H7 (cell line): ENCODE data around the gene RBKS. TPM values are rescaled to one million over a fixed set of nuclear protein-coding genes. Genes with fewer than 3 reads are reported as not detected.
"Not testable (repeated sequence)": the region's sequence is repeated elsewhere in the genome, so short reads cannot be mapped to it uniquely, and the experiment has no call there.

Source experiments
- DNase-seq: peaks from one replicate; pipeline ENCODE4 v3.0.0; 2012
- H3K27me3 ChIP-seq: 2 replicates; pipeline ENCODE4 v1.6.0; 2011; ENCODE audit warnings: mild to moderate bottlenecking, low read length; ENCODE audit not compliant: control insufficient read depth, insufficient read depth
- H3K36me3 ChIP-seq: replicated peaks from 2 replicates; pipeline ENCODE4 v1.5.1; 2011; ENCODE audit warnings: low read length; ENCODE audit not compliant: control insufficient read depth, insufficient read depth
- H3K4me3 ChIP-seq: 2 replicates; pipeline ENCODE4 v1.5.1; 2011; ENCODE audit warnings: low read depth, mild to moderate bottlenecking, control low read depth, low read length, moderate library complexity; ENCODE audit not compliant: insufficient read depth
- total RNA-seq: library from RNA; depleted of rRNA; stranded (reverse); fragments of >200 nt; shearing (Covaris generic); gene quantifications from 2 replicates; pipeline ENCODE4 v1.2.3, GENCODE V29; 2014

Gene RBKS
- total RNA-seq, 1 experiment from 2014 or later: 1.7 TPM

GRCh38 chr2:27890924-27891672 lies 911 bp upstream of the RBKS start:
- Histone ChIP-seq H3K4me3 (peak overlapping the region; percentile 92), H3K27me3 (no peaks in the 10 kb centered on the region), H3K36me3 (no peaks in the 10 kb centered on the region)
- DNase-seq: peak; percentile 52

- Histone ChIP-seq H3K36me3 (no peaks in the 10 kb centered on the region), H3K27me3 (no peaks in the 10 kb centered on the region), H3K4me3 (peak overlapping the region; percentile 92)
- DNase-seq: no peak
These were observed 427 bp downstream of the RBKS start for GRCh38 chr2:27889774-27890145.

DNA sequence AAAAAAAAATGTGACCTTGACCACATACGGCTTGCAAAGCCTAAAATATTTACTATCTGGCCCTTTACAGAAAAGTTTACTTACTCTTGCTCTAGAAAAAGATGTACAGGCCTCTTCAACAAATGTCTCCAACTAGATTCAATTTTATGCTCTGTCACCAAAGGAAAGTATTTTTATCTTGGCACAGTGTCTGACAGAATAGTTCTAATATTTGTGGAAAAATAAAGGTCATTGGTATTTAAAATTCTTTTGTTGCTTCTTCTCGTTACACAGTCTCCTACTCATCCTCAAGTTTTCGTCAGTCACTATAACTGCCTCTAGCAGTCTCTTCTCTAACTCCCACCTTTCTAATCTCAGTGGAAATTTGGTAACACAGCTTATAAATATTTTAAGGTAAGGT lies 1.4 kb downstream of the RBKS start:
- Histone ChIP-seq H3K27me3 (no peaks in the 10 kb centered on the region), H3K36me3 (no peaks in the 10 kb centered on the region), H3K4me3 (no peak overlapping the region)
- no peak for DNase-seq

DNA sequence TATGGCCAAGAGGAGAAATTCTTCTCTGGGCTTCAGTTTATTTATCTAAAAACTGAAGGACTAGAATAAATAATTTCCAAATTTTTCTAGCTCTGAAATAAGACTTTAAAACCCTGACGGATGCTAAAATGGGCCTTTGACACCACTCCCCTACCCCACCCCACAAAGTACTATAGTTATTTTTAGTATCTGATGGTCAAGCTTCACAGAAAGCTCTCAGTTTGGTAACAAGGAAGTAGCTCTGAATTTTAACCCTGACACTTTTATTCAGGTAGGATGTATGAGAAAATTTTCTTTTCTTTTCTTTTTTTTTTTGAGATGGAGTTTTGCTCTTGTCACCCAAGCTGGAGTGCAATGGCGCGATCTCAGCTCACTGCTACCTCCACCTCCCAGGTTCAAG lies 2.4 kb downstream of the RBKS start:
- Histone ChIP-seq H3K4me3 (no peak overlapping the region), H3K36me3 (no peaks in the 10 kb centered on the region), H3K27me3 (no peaks in the 10 kb centered on the region)
- no peak for DNase-seq

DNA sequence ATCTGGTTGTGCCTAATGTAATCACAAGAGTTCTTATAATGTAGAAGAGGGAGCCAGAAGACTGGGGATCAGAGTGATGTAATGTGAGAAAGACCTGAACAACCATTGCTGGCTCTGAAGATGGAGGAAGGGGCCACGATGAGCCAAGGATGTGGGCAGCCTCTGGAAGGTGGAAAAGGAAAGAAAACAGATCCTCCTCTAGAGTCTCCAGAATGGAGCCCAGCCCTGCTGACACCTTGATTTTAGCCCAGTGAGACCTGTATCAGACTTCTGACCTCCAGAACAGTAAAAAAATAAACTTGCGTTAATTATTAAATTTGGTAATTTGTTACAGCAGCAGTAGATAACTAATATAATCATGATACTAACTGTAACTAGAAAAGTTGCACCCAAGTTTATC lies 3.1 kb downstream of the RBKS start:
- H3K4me3 ChIP-seq: no peak overlapping the region
- DNase-seq: no peak
- H3K36me3 ChIP-seq: no peaks in the 10 kb centered on the region
- H3K27me3 ChIP-seq: no peaks in the 10 kb centered on the region

- Histone ChIP-seq H3K27me3 (no peaks in the 10 kb centered on the region), H3K36me3 (no peaks in the 10 kb centered on the region), H3K4me3 (no peak overlapping the region)
- DNase-seq: no peak
These were observed 3.9 kb downstream of the RBKS start for GRCh38 chr2:27886322-27886721.

DNA sequence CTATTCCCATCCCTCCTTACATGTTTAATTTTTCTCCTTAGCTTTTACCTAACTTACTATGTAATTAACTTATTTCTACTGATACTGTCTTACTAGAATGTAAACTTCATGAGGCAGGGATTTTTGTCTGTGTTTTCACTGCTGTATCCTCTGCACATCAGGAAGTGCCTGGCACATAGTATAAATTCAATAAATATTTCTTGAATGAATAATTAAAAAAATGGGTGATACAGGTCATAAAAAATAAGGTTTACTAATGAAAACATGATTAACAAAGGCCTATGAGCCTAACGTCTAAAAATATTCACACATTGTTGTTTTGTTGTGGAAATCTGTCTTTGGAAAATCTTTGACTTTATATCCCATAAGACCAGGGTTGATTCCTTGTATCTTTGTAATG lies 4.5 kb downstream of the RBKS start:
- Histone ChIP-seq H3K27me3 (no peaks in the 10 kb centered on the region), H3K4me3 (no peak overlapping the region), H3K36me3 (no peaks in the 10 kb centered on the region)
- no peak for DNase-seq

- no peaks in the 10 kb centered on the region for H3K27me3 ChIP-seq
- H3K4me3 ChIP-seq: no peak overlapping the region
- no peaks in the 10 kb centered on the region for H3K36me3 ChIP-seq
- DNase-seq: no peak
These were observed 5.0 kb downstream of the RBKS start for GRCh38 chr2:27885234-27885633.

DNA sequence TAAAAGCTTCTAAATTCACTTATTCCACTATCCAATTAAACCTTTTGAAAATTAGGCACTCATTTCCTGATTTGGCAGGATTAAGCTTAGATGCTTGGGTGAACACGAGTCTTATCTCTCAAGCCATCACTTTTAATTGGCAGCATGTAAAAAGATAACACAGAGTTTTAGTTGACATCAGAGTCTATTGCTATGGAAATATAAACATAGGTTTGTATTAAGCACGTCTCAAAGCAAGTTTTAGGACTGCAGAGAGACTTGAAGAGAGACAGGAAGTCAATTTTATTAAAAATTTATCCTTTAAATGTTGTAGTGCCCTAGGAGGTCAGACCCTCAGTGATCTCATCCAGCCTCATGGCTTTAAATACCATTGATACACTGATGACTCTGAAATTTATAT lies 5.6 kb downstream of the RBKS start:
- no peak overlapping the region for H3K4me3 ChIP-seq
- no peak for DNase-seq
- H3K36me3 ChIP-seq: no peaks in the 10 kb centered on the region
- no peaks in the 10 kb centered on the region for H3K27me3 ChIP-seq

- H3K36me3 ChIP-seq, H3K4me3 ChIP-seq, H3K27me3 ChIP-seq, DNase-seq: not testable (repeated sequence)
These were observed 7.6 kb downstream of the RBKS start for GRCh38 chr2:27882584-27882922.

- H3K4me3 ChIP-seq, DNase-seq, H3K27me3 ChIP-seq, H3K36me3 ChIP-seq: not testable (repeated sequence)
These were observed 8.2 kb downstream of the RBKS start for GRCh38 chr2:27881815-27882583.

GRCh38 chr2:27878825-27879224 lies 11.4 kb downstream of the RBKS start:
- H3K27me3 ChIP-seq: no peaks in the 10 kb centered on the region
- H3K36me3 ChIP-seq: no peaks in the 10 kb centered on the region
- no peak for DNase-seq
- no peak overlapping the region for H3K4me3 ChIP-seq

- DNase-seq: no peak
- no peaks in the 10 kb centered on the region for H3K36me3 ChIP-seq
- no peak overlapping the region for H3K4me3 ChIP-seq
- no peaks in the 10 kb centered on the region for H3K27me3 ChIP-seq
These were observed 14.9 kb downstream of the RBKS start for GRCh38 chr2:27875089-27875881.

DNA sequence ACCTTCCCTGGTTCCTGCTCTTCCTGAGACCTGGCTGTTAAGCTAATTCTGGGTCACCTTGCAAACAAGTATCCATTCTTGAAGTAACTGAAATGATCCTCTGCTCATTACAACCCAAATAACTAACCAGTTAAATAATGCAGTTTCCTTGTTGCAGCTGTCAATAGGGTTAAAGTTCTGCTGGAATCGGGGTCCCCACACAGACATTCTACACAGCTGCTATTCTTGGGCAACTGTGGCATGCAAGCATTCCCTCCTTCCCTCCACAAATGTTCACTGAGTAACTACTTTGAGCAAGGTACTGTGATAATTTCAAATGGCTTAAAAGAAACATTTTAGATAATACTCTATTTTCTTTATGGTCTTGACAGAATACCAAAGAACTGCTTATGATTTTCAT lies 17.1 kb downstream of the RBKS start:
- Histone ChIP-seq H3K36me3 (no peaks in the 10 kb centered on the region), H3K27me3 (no peaks in the 10 kb centered on the region), H3K4me3 (no peak overlapping the region)
- no peak for DNase-seq

DNA sequence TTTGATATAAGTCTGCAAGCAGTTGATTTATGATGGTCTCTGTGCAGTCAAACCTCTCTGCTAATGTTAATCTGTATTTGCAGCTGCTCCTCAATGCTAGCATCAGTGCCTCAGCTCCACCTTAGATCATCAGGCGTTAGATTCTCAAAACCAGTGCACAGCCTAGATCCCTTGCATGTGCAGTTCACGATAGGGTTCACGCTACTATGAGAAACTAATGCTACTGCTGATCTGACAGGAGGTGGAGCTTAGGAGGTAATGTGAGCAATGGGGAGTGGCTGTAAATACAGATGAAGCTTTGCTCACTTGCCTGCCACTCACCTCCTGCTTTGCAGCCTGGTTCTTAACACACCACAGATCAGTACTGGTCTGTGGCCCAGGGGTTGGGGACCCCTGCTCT lies 18.4 kb downstream of the RBKS start:
- Histone ChIP-seq H3K27me3 (no peaks in the 10 kb centered on the region), H3K4me3 (no peak overlapping the region), H3K36me3 (no peaks in the 10 kb centered on the region)
- no peak for DNase-seq
